GM12874 (cell line): ENCODE measurements around the gene ZBTB5.

Source experiments
- TF ChIP-seq, protein P1 (sequence below): IDR thresholded peaks from 2 replicates; pipeline ENCODE4 v1.5.1; 2011; ENCODE audit warnings: low read depth, mild to moderate bottlenecking, control low read depth, low read length, moderate library complexity; ENCODE audit not compliant: insufficient read depth

Gene ZBTB5

DNA sequence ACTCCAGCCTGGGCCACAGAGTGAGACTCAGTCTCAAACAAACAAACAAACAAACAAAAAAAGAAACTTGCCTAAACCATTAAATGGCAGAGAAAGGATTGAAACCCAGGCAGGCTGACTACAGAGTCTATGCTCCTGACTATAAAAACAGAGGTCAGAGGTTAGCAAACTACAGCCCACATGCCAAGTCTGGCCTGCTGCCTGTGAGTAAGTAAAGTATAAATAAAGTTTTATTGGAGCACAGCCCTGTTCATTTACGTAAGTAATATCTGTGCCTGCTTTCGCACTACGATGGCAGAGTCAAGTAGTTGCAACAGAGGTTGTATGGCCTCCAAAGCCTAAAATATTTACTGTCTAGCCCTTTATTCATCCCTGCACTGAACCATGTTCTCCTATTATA, 32.1 kb upstream of the ZBTB5 start:
- TF ChIP-seq, protein P1, sequence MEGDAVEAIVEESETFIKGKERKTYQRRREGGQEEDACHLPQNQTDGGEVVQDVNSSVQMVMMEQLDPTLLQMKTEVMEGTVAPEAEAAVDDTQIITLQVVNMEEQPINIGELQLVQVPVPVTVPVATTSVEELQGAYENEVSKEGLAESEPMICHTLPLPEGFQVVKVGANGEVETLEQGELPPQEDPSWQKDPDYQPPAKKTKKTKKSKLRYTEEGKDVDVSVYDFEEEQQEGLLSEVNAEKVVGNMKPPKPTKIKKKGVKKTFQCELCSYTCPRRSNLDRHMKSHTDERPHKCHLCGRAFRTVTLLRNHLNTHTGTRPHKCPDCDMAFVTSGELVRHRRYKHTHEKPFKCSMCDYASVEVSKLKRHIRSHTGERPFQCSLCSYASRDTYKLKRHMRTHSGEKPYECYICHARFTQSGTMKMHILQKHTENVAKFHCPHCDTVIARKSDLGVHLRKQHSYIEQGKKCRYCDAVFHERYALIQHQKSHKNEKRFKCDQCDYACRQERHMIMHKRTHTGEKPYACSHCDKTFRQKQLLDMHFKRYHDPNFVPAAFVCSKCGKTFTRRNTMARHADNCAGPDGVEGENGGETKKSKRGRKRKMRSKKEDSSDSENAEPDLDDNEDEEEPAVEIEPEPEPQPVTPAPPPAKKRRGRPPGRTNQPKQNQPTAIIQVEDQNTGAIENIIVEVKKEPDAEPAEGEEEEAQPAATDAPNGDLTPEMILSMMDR = no peak

DNA sequence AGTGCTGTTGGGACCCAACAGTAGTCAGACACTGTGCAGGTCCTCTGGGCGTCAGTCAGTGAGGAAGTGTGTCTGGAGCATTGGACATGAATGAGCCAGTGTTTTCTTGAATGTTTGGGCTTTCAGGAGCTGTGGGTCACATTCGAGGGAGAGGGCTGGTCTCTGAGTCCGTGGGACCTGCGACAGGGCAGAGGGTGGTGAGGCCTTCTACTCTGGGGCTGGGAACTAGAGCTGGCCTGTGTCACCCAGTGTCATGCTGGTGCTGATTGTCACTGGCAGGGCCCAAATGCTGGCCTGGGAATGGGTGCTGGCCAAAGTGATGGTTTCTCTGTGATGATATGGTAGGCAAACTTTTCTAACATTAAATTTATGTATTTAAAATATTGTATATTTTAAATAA, 30.8 kb upstream of the ZBTB5 start:
- TF ChIP-seq, protein P1 = no peak

DNA sequence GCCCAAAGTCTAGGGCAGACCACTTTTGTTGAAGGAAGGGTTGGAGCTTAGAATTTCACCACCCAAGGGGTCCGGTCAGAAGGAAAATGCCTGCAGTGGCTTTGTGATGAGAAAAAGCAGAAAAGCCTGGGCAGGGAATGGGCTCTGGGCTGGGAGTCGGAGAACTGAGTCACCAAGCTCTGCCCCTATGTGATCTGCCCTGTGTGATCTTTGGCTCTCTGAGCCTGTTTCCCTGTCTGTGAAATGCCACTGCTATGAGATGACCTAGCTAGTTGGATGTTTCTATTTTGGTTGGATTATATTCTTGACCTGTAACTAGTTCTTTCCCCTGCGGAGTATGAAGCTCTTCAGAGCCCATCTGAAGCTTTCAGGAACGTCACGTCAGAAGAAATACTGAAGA, 30.3 kb upstream of the ZBTB5 start:
- TF ChIP-seq, protein P1 = no peak

DNA sequence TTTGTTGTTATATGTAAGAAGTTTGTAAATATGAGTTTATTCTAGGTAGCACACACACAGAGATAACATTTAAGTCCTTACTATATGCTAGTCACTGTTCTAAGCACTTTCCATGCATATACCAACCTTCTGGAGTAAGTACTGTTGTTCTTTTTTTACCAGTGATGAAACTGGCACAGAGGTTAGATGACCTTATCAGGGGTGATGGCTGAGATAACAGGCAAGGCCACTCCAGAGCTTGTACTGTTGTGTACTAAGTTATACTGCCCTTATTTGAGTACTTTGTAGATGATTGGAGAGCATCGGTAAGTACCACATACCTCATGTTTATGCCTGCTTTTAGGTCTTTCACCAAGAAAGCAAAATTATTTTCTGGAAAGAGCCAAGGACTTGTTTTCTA, 26.7 kb upstream of the ZBTB5 start:
- TF ChIP-seq, protein P1 = no peak

DNA sequence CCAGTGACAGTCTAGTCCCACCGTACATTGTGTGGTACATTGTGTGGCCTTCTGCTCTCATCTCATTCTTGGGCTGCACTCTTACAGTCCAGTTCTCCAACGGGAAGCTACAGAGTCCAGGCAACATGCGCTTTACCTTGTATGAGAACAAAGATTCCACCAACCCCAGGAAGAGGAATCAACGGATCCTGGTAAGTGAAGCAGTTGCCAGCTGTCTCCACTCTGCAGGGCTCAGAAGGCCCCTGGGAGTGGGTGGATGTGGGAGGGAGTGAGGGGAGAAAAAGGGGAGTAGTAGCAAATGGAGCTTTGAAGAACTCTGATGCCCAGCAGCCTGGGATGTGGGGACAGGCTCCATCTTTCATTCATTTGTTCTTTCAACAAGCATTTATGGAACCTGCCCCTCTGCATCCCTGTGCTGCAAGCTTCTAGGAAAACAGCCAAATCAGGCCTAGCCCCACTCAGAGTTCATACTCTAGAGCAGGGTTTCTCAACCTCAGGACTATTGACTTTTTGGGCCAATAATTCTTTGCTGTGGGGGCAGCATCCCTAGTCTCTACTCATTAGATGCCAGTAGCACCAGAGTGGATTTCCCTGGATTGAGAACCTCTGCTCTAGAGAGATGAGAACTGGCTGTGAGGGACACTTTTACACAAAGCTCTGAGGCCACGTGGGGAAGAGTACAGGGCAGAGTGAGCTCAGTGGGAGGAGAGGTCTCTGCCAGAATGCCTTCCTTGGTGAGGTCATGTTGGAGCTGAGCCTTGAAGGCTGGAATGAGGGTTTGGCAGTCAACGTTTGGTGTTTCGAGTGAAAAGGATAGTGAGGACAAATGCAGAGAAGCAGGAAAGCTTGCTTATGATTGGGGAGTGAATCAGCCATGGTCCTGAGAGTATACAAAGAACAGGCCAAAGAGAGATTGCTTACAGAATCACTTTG, 21.6 kb upstream of the ZBTB5 start:
- TF ChIP-seq, protein P1 = no peak

DNA sequence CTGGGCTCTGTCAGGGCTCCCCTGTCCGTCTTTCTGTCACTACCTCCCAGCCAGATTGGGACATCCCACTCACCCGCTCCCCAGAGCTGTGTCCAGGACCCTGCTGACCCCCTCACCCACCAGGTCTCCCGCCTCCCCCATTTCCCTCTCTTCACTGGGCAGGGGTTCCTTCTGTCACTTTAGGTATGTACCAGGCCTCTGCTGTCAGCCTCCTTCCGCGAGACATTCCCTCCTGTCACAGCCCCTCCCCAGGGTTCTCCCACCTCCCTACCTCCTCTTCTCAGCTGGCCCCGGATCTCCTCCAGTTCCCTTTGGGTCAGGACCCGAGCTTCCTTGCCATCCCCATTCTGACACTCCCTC, 21.0 kb upstream of the ZBTB5 start:
- TF ChIP-seq, protein P1 = no peak

DNA sequence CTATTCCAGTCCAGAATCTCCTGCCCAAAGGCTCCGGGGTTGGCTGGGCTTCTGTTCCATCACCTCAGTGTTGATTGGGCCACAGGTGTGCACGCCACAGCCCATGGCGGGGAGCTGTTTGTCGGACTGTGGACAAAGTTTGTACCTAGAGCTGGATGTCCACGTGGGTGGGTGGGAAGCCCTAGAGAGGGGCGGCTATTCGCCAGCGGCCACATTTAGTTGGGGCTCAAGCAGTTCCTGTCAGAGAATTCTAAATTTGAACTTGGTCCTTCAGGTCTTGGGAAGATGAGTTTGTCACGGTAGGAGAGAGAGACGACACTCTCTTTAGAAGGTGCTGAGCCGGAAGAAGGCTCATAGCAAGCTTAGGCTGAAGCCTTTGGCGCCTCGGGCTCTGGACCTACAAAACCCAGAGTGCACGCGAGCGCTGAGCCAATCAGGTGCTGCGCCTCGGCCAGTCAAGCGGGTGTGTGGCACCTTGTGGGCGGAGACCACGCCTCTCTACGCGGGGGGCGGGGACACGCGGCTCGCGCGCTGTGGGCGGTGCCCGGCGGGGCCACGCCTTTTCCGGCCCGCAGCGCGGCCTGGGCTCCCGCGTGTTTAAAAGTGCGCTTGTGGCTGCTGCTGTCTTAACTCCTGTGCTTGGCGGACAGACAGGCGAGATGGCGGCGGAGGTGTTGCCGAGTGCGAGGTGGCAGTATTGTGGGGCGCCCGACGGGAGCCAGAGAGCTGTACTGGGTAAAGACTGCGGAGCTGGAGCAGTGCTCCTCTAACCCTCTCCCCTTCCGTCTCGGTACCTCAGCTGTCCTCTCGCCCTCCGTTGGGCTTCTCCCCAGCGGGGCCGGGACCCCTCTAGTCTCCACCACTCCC, 20.4 kb upstream of the ZBTB5 start, which contains the start of gene POLR1E:
Gene POLR1E, plus strand, starts transcription at position 560 of the 867 bp plus-strand sequence. Its CDS starts 100 bp downstream, at position 660.
- TF ChIP-seq, protein P1 = no peak
